Hepatocyte (in vitro differentiated cells): ENCODE results near the gene XPR1.
"Not testable (repeated sequence)": the region's sequence is repeated elsewhere in the genome, so short reads cannot be mapped to it uniquely, and the experiment has no call there.

Experiments used
- CTCF ChIP-seq: fragments of 200-600 bp; sonication (generic); IDR thresholded peaks from 2 replicates; pipeline ENCODE4 v1.5.1; 2016; ENCODE audit warnings: antibody characterized with exemption, mild to moderate bottlenecking; ENCODE audit not compliant: poor library complexity
- EZH2 ChIP-seq: fragments of 200-600 bp; sonication (generic); IDR thresholded peaks from 2 replicates; pipeline ENCODE4 v1.6.1; 2016; ENCODE audit warnings: antibody characterized with exemption, mild to moderate bottlenecking, borderline replicate concordance
- EZH2phosphoT487 ChIP-seq: fragments of 200-600 bp; sonication (generic); IDR thresholded peaks from one replicate; pipeline ENCODE4 v1.6.1; 2018; ENCODE audit warnings: antibody characterized with exemption, mild to moderate bottlenecking, low read depth, moderate library complexity; ENCODE audit not compliant: unreplicated experiment, severe bottlenecking

- not testable (repeated sequence) for TF ChIP-seq EZH2, CTCF, EZH2phosphoT487
Observed at GRCh38 chr1:180831507-180831906, 199.7 kb downstream of the XPR1 start.
